Activated gamma-delta T cell treated with Interleukin-2 at 50 U/mL for 16 hours (primary cell): Measurements from ENCODE around the gene ZNF513.

ENCODE experiments used
- DNase-seq: peaks from one replicate; pipeline ENCODE4 v3.0.0-alpha.2; 2020

Gene ZNF513

GRCh38 chr2:27381577-27382181 lies 1.1 kb upstream of the ZNF513 start:
- DNase-seq, result no peak

GRCh38 chr2:27379836-27380625 lies 503 bp downstream of the ZNF513 start:
- DNase-seq, result peak; percentile 43

DNA sequence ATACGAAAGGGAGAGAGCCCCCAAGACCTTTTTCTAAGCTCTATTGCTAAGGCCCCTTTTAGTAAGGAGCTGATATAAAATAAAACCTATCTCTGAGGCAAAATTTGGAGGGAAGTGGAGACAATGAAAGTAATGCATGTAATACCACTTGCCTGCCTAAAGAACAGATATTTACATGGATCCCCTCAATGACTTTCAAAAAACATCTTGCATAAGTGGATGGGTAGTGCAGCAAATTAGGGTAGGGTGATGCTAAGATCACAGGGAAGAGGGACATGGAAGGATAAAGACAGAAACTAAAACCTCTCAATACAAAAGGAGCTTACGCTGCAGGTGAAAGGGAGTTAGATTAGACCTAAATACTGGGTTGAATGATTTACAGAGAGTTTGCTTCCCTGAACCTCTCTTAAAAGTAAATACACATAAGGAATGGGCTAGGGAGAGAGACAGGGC lies 1.1 kb downstream of the ZNF513 start:
- DNase-seq, result no peak

DNA sequence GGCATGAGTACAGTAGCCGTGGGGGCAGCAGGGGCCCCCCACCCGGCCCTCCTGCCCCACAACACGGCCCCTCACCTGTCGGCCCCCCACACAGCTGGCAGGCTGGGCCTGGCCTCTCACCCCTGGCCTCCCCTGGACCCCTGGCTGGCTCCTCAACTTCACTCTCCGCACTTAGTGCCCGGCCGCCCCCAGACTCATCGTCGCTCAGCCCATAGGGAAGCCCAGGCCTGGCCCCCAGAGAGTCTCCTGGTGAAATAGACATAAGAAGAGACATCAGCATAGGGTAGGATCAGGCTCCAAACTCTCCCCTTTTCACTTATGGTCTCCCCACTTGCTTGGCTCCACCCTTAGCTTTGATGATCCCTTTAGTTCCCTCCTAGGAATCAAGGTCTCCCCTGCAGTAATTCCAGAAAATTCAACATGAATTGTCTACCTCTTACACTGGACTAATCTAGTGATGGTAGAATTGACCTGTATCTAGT lies 1.7 kb downstream of the ZNF513 start:
- DNase-seq, result no peak

DNA sequence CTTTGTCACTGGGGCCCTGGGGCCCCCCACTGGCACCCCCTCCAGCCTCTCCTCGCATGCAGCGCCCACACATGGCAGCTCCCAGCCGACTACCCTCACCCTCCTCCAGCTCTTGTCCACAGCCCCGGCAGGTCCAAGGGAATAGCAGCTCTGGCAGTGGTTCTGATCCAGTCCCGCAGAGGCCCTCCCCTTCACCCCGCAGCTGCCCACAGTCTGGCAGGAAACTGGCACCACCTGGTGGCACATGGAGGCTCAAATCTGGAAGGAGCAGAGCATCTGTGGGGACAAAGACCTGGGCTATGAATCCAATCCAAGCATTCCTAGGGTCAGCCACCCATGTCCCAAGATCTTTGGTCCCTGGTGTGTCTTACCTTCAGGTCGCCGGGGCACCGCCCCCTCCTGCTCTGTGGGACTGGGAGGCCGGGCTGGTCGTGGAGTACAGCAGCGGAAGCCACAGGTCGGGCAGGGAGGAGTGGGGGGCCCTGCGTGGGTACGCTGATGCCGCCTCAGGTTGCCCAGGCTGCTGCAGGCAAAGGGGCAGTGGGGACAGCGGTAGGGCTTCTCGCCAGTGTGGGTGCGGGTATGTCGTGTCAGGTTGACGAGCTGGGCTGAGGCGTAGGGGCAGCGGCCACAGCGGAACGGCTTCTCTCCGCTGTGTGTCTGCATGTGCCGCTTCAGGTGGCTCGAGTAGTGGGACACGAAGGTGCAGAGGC lies 2.3 kb downstream of the ZNF513 start:
- DNase-seq, result no peak

DNA sequence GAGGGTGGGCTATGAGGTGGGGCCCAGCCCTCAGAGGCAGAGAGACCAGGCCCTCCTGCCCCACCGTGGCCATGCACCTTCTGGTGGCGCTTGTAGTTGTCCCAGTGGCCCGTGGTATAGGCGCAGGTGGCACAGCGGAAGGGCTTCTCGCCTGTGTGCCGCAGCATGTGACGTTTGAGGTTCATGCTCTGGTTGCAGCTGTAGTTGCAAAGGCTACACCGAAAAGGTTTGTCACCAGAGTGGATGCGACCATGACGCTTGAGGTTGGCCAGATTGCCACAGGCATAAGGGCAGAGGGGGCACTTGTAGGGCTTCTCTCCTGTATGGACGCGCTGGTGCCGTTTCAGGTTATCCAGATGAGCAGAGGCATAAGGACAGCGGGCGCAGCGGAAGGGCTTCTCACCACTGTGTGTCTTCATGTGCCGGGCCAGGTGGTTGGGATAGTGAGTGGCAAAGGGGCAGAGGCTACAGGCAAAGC lies 2.9 kb downstream of the ZNF513 start:
- DNase-seq, result no peak

DNA sequence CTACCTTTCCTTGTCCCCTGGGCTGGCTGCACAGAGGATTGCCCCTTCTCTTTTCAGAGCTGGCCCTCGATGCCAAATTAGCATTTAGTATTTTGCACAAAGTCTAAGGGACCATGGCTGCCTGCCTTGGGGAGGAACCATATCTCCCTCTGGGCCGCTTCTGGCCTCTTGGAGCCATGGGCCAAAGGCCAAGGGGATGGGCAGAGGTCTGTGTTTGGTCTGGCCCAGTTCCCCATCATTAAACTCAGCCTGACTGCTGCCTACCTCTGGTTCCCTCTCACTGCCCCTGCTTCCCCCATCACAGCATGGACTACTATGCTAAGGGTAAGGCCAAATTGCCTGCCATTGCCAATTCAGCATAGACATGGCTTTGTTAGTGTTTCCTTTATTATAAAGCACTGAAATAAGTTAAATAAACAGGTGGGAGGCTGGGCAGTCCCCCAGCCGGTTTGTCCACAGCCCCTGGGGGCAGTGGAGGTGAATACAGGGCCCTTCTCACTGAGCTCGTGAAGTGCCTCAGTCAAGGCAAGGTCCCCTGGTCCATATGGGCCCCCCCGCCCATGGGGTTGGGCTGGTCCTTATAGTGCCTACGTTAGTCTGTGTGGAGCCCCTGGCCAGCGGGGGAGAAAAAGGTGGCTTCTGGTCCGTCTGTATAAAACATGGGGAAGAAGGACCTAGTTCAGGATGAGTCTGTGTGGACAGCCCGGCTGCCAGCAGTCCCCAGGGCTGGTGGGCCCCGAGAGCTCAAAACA lies 3.5 kb downstream of the ZNF513 start:
- no peak for DNase-seq

- DNase-seq, result no peak
Observed at GRCh38 chr2:27376151-27376865, 4.2 kb downstream of the ZNF513 start.

DNA sequence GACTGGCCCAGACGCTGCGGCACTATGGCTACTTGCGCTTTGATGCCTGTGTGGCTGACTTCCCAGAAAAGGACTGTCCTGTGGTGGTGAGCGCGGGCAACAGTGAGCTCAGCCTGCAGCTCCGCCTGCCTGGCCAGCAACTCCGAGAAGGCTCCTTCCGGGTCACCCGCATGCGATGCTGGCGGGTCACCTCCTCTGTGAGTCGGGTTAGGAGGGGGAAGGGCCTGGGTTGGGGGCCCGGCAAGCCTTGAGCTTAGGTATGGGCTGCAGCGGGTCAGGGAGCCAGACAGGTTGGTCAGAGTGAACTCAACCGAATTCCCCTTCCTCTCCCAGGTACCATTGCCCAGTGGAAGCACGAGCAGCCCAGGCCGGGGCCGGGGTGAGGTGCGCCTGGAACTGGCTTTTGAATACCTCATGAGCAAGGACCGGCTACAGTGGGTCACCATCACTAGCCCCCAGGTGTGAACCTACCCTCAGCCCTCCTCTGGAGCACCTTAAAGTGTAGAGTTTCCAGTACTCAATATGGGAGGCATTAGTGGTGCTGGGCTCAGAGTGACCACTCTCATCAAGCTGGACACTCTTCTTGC lies 4.9 kb downstream of the ZNF513 start:
- DNase-seq, result no peak

GRCh38 chr2:27373567-27373966 lies 7.0 kb downstream of the ZNF513 start:
- DNase-seq, result no peak

DNA sequence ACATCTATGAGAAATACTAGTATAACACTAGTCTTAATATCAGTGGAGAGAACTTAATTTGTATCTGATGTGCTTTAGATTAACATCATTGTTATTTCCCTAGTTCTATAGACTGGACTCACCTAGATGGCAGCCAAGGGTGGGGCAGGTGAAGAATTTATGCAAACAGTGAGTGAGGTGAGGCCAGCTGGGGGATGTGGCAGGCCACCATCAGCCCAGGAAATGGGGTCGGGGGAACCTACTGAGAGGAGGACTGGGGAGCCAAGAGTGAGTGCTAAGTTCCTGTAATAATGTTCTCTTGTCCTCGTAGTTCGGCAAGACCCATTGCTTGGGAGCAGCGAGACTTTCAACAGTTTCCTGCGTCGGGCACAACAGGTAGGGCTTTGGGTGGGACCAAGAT lies 7.6 kb downstream of the ZNF513 start:
- DNase-seq, result no peak

- DNase-seq, result no peak
Observed at GRCh38 chr2:27370816-27371620, 9.5 kb downstream of the ZNF513 start.

GRCh38 chr2:27370026-27370815 lies 10.3 kb downstream of the ZNF513 start, which contains the start of the genes EIF2B4 and SNX17:
EIF2B4 (minus strand) TSS chr2:27370338; CDS start chr2:27370314, 24 bp downstream.
SNX17 (plus strand) TSS chr2:27370616; CDS start chr2:27370744, 128 bp downstream.
- peak; percentile 99 for DNase-seq

DNA sequence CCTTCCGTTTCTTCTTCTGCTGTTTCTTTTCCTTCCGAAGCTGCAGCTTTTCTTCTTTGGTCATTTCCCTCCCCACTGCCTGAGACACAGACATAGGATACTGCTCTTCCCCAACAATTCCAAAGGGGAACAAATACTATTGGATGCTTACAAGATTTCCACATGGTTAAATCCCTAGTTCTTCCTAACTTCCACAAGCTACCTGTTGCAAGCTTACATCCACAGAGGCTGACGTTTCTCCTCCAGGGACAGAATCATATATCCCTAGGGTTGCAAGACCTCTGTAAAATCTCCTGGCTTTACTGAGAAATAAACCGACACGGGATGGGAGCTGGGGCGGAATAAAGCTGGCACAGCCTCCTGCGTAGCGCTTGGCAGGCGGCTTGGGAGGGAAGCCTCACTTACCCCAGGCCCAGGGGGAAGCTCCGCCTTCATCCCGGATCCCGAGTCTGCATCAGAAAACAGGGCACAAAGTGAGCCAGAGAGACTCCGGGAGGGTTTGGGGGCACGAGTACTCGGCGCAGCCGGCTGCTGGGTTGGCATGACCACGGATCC lies 11.0 kb downstream of the ZNF513 start:
- no peak for DNase-seq

GRCh38 chr2:27363933-27364332 lies 16.6 kb downstream of the ZNF513 start:
- DNase-seq, result no peak

DNA sequence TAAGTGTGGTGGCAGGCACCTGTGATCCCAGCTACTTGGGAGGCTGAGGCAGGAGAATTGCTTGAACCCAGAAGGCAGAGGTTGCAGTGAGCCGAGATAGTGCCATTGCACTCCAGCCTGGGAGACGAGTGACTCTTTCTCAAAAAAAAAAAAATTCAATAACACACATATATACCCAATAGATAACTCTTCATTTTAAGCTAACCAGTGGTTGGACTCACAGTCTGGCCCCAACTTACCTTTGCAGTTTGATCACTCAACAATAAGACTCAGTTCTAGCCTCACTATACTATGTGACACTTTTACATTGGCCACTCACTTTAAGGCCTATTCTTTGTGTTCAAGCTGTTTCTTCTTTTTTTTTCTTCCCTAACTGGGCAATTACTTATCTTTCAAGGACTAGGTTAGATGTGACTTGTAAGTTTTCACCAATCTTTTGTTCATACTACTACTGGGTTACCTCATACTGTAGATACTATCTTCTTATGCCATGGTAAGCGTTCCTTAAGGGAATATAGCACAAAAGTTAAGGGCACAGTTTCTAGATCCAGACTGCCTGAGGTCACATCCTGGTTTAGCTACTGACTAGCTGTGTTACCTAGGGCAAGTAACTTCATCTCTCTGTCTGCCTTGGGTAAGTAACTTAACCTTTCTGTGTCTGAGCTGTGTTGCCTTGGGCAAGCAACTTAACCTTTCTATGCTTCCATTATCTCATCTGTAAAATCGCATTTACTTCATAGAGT lies 17.7 kb downstream of the ZNF513 start:
- DNase-seq, result no peak

DNA sequence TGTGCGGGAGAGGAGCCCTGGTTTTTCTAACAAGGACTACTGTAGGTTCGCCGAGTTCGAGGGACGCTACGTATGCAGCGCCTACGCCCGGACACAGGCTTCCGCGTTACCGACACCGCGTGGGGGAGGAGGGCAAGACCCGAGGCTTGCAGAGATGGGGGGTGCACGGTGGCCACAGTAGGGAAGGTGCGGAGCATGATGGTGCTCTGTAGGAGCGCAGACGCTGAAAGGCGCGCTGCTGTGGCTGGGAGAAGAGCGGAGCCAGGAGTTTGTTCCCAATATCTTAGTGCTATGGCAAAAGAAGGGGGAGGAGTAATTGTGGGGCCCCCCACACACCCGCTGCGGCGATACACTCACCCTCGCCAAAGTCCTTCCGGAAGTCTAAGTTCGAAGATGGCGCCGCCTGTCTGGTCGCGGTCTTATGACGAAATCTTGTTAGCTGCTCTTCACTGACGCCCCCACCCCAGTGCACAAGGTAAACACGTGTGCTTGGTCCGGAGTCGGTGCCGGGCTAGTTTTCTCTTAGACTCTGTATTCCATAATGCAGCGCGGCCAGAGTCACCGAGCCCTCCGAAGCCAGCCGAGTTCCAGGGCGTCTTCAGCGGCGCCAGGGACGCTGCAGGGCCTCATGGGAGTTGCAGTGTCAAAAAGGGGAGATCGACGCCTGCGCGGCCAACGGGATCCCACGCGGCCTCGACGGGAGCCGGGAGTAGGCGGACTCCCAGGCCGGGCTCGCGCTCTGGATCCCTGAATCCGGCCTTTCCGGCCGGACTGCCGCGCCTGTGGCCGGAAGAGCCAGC lies 24.0 kb downstream of the ZNF513 start, which contains the start of gene GTF3C2:
GTF3C2 (minus strand) TSS at position 383 of the 800 bp plus-strand sequence. CDS start 13,210 bp downstream, outside the sequence.
- DNase-seq, result peak; percentile 90

GRCh38 chr2:27356056-27356381 lies 24.5 kb downstream of the ZNF513 start:
- DNase-seq, result no peak
